Activated CD4-positive, CD25-positive, alpha-beta regulatory T cell treated with anti-CD3 and anti-CD28 coated beads, Interleukin-2, amount 50 U/mL, for 72 hours (primary cell): ENCODE measurements around the gene REV1.

ENCODE experiments used
- DNase-seq: peaks from one replicate; pipeline ENCODE4 v3.0.0; 2021

Gene REV1

GRCh38 chr2:99445065-99445464 lies 44.8 kb downstream of the REV1 start:
- no peak for DNase-seq

GRCh38 chr2:99444222-99444621 lies 45.6 kb downstream of the REV1 start:
- DNase-seq: no peak

- no peak for DNase-seq
Observed at GRCh38 chr2:99442837-99443236, 47.0 kb downstream of the REV1 start.

GRCh38 chr2:99439971-99440505 lies 49.8 kb downstream of the REV1 start:
- DNase-seq: no peak

- DNase-seq: no peak
Observed at GRCh38 chr2:99436874-99437273, 52.9 kb downstream of the REV1 start.

- DNase-seq: no peak
Observed at GRCh38 chr2:99433340-99433739, 56.5 kb downstream of the REV1 start.

GRCh38 chr2:99431587-99432275 lies 58.1 kb downstream of the REV1 start:
- DNase-seq: no peak

- no peak for DNase-seq
Observed at GRCh38 chr2:99430614-99431291, 59.1 kb downstream of the REV1 start.

- no peak for DNase-seq
Observed at GRCh38 chr2:99425022-99425421, 64.8 kb downstream of the REV1 start.

GRCh38 chr2:99424371-99424770 lies 65.4 kb downstream of the REV1 start:
- DNase-seq: no peak

GRCh38 chr2:99422599-99422998 lies 67.2 kb downstream of the REV1 start:
- DNase-seq: no peak

- DNase-seq: no peak
Observed at GRCh38 chr2:99421469-99421868, 68.3 kb downstream of the REV1 start.

GRCh38 chr2:99420751-99421299 lies 69.0 kb downstream of the REV1 start:
- DNase-seq: no peak

- DNase-seq: no peak
Observed at GRCh38 chr2:99420031-99420430, 69.8 kb downstream of the REV1 start.

GRCh38 chr2:99417396-99417795 lies 72.4 kb downstream of the REV1 start:
- DNase-seq: no peak

- DNase-seq: no peak
Observed at GRCh38 chr2:99414566-99414965, 75.3 kb downstream of the REV1 start.

- no peak for DNase-seq
Observed at GRCh38 chr2:99410276-99410675, 79.5 kb downstream of the REV1 start.

- no peak for DNase-seq
Observed at GRCh38 chr2:99406137-99406536, 83.7 kb downstream of the REV1 start.

- no peak for DNase-seq
Observed at GRCh38 chr2:99404797-99405669, 84.8 kb downstream of the REV1 start.

GRCh38 chr2:99404039-99404796 lies 85.6 kb downstream of the REV1 start:
- DNase-seq: no peak

GRCh38 chr2:99403524-99403923 lies 86.3 kb downstream of the REV1 start:
- no peak for DNase-seq

- DNase-seq: no peak
Observed at GRCh38 chr2:99403084-99403483, 86.7 kb downstream of the REV1 start.
